GM18507 (cell line): Measurements from ENCODE around the gene STOML1.
"Not testable (repeated sequence)": the region's sequence is repeated elsewhere in the genome, so short reads cannot be mapped to it uniquely, and the experiment has no call there.

Experiments used
- DNase-seq: peaks from one replicate; pipeline ENCODE4 v3.0.0; 2011; ENCODE audit warnings: low read depth; ENCODE audit not compliant: insufficient read length; ENCODE audit errors: extremely low spot score
- FAIRE-seq: peaks from 2 replicates; lab custom pipeline; 2011; peaks lifted over from hg19 to GRCh38; lab: Jason Lieb, UNC

The STOML1 gene

GRCh38 chr15:73972984-73973682 lies 19.0 kb downstream of the STOML1 start:
- FAIRE-seq (peak; percentile 88), DNase-seq (peak; percentile 53)

GRCh38 chr15:73969151-73969759 lies 22.8 kb downstream of the STOML1 start:
- no peak for DNase-seq
- no peak for FAIRE-seq

- no peak for FAIRE-seq
- DNase-seq: no peak
These were observed 23.6 kb downstream of the STOML1 start for GRCh38 chr15:73968461-73968860.

GRCh38 chr15:73965758-73966113 lies 26.4 kb downstream of the STOML1 start:
- DNase-seq (no peak), FAIRE-seq (peak; percentile 85)

- FAIRE-seq (peak; percentile 42), DNase-seq (no peak)
These were observed 26.9 kb downstream of the STOML1 start for GRCh38 chr15:73965094-73965757.

GRCh38 chr15:73964736-73965093 lies 27.4 kb downstream of the STOML1 start:
- FAIRE-seq (peak; percentile 80), DNase-seq (peak; percentile 56)

GRCh38 chr15:73962433-73962832 lies 29.7 kb downstream of the STOML1 start:
- DNase-seq: no peak
- FAIRE-seq: no peak

GRCh38 chr15:73960472-73961070 lies 31.5 kb downstream of the STOML1 start:
- FAIRE-seq, DNase-seq: not testable (repeated sequence)

GRCh38 chr15:73959801-73960200 lies 32.3 kb downstream of the STOML1 start:
- FAIRE-seq (no peak), DNase-seq (no peak)

GRCh38 chr15:73959012-73959581 lies 33.0 kb downstream of the STOML1 start:
- FAIRE-seq: no peak
- no peak for DNase-seq

GRCh38 chr15:73957785-73958184 lies 34.3 kb downstream of the STOML1 start:
- no peak for FAIRE-seq
- DNase-seq: no peak

- no peak for DNase-seq
- no peak for FAIRE-seq
These were observed 34.8 kb downstream of the STOML1 start for GRCh38 chr15:73957276-73957675.

- FAIRE-seq (no peak), DNase-seq (no peak)
These were observed 35.4 kb downstream of the STOML1 start for GRCh38 chr15:73956743-73957135.

- no peak for DNase-seq
- FAIRE-seq: no peak
These were observed 36.0 kb downstream of the STOML1 start for GRCh38 chr15:73955861-73956742.

GRCh38 chr15:73955326-73955725 lies 36.8 kb downstream of the STOML1 start:
- no peak for DNase-seq
- FAIRE-seq: no peak

GRCh38 chr15:73954188-73955145 lies 37.6 kb downstream of the STOML1 start:
- FAIRE-seq (no peak), DNase-seq (no peak)

- DNase-seq (no peak), FAIRE-seq (no peak)
These were observed 39.0 kb downstream of the STOML1 start for GRCh38 chr15:73952913-73953750.
